ENCODE results near the gene ATG2A.

The ATG2A gene

GRCh38 chr11:64931290-64931689 lies 14.3 kb upstream of the ATG2A start:
- no peak for TF ChIP-seq CTCF (IDR thresholded peaks at IDR 0.05; ENCODE audit: low read depth, low read length)

GRCh38 chr11:64930340-64930739 lies 13.3 kb upstream of the ATG2A start:
- no peak overlapping the region for H3K4me3 ChIP-seq (ENCODE audit: low read depth, low read length)
- no peak for TF ChIP-seq CTCF (IDR thresholded peaks at IDR 0.05; ENCODE audit: low read depth, low read length)

More at GRCh38 chr11:64931290-64931689, 14.3 kb upstream of the ATG2A start:
- no peak overlapping the region for H3K4me3 ChIP-seq (ENCODE audit: low read depth, low read length)

GRCh38 chr11:64929625-64930024 lies 12.6 kb upstream of the ATG2A start:
- H3K4me3 ChIP-seq (ENCODE audit: low read depth, low read length), result no peak overlapping the region
- TF ChIP-seq CTCF (IDR thresholded peaks at IDR 0.05; ENCODE audit: low read depth, low read length), result no peak

- no peak overlapping the region for H3K4me3 ChIP-seq (ENCODE audit: low read depth, low read length)
Measured at GRCh38 chr11:64928957-64929356, 11.9 kb upstream of the ATG2A start.

GRCh38 chr11:64926689-64927088 lies 9.7 kb upstream of the ATG2A start:
- no peak overlapping the region for H3K4me3 ChIP-seq (ENCODE audit: low read depth, low read length)
- TF ChIP-seq CTCF (IDR thresholded peaks at IDR 0.05; ENCODE audit: low read depth, low read length), result no peak

More at GRCh38 chr11:64928957-64929356, 11.9 kb upstream of the ATG2A start:
- TF ChIP-seq CTCF (IDR thresholded peaks at IDR 0.05; ENCODE audit: low read depth, low read length), result no peak

- H3K4me3 ChIP-seq (ENCODE audit: low read depth, low read length), result peak overlapping the region; percentile 93
- TF ChIP-seq CTCF (IDR thresholded peaks at IDR 0.05; ENCODE audit: low read depth, low read length), result no peak
Measured at GRCh38 chr11:64925536-64926436, 8.8 kb upstream of the ATG2A start.

- H3K4me3 ChIP-seq (ENCODE audit: low read depth, low read length), result peak overlapping the region; percentile 93
- no peak for TF ChIP-seq CTCF (IDR thresholded peaks at IDR 0.05; ENCODE audit: low read depth, low read length)
Measured at GRCh38 chr11:64924910-64925284, 7.9 kb upstream of the ATG2A start.

Data from WI38 (cell line).